Fibroblast of lung (primary cell): ENCODE data around the gene SEPHS2. TPM values are rescaled to one million over a fixed set of nuclear protein-coding genes. Genes with fewer than 3 reads are reported as not detected.
A peak's percentile ranks its signal among the peaks of the same experiment; 100 is the strongest.

Source experiments
- DNase-seq, 2 donors: peaks; one replicate each; pipeline versions ENCODE4 v3.0.0 to v3.0.0-alpha.2; 2010; ENCODE audit warnings: low read depth in 2 of 2
- H2AFZ ChIP-seq: 2 replicates; pipeline ENCODE4 v1.5.1; 2012; ENCODE audit warnings: low read length, control low read depth, inconsistent platforms
- H3K27ac ChIP-seq: 2 replicates; pipeline ENCODE4 v1.5.1; 2011; ENCODE audit warnings: low read length, control low read depth; ENCODE audit not compliant: insufficient read depth
- H3K27me3 ChIP-seq: 2 replicates; pipeline ENCODE4 v1.5.1; 2011; ENCODE audit warnings: mild to moderate bottlenecking, low read length; ENCODE audit not compliant: control insufficient read depth, insufficient read depth
- H3K36me3 ChIP-seq: 2 replicates; pipeline ENCODE4 v1.5.1; 2011; ENCODE audit warnings: low read length; ENCODE audit not compliant: control insufficient read depth, insufficient read depth
- H3K4me1 ChIP-seq: 2 replicates; pipeline ENCODE4 v1.5.1; 2011; ENCODE audit warnings: low read length; ENCODE audit not compliant: control insufficient read depth, insufficient read depth; ENCODE audit errors: extremely low read depth
- H3K4me2 ChIP-seq: 2 replicates; pipeline ENCODE4 v1.5.1; 2011; ENCODE audit warnings: low read length, control low read depth; ENCODE audit not compliant: insufficient read depth; ENCODE audit errors: extremely low read depth
- H3K4me3 ChIP-seq, 4 experiments: fragments of 200-600 bp in 1 of 4; sonication (generic) in 1 of 4; replicated peaks in 1 of 4; 2 replicates each; pipeline ENCODE4 v1.5.1; 2011 to 2016; ENCODE audit warnings: low read length in 4 of 4, low read depth in 3 of 4, mild to moderate bottlenecking in 3 of 4, control low read depth in 2 of 4, inconsistent platforms in 1 of 4, mixed read lengths in 1 of 4; ENCODE audit not compliant: insufficient read depth in 1 of 4; ENCODE audit errors: control extremely low read depth in 1 of 4
- H3K79me2 ChIP-seq: 2 replicates; pipeline ENCODE4 v1.5.1; 2012; ENCODE audit warnings: mild to moderate bottlenecking, low read length, inconsistent platforms; ENCODE audit not compliant: control insufficient read depth, insufficient read depth
- H3K9ac ChIP-seq: 2 replicates; pipeline ENCODE4 v1.5.1; 2011; ENCODE audit warnings: mild to moderate bottlenecking, low read length, control low read depth; ENCODE audit not compliant: insufficient read depth
- H3K9me3 ChIP-seq: 2 replicates; pipeline ENCODE4 v1.5.1; 2012; ENCODE audit warnings: low read depth, low read length; ENCODE audit not compliant: control insufficient read depth, insufficient read depth
- H4K20me1 ChIP-seq: 2 replicates; pipeline ENCODE4 v1.5.1; 2011; ENCODE audit warnings: low read length; ENCODE audit not compliant: control insufficient read depth, insufficient read depth; ENCODE audit errors: extremely low read depth
- CTCF ChIP-seq, 2 donors: IDR thresholded peaks in 1 of 2; conservative IDR thresholded peaks in 1 of 2; 1 replicate in 1 of 2; 2 replicates in 1 of 2; pipeline ENCODE4 v1.5.1; 2011 to 2012; ENCODE audit warnings: low read length in 2 of 2, control low read depth in 1 of 2, inconsistent platforms in 1 of 2, low read depth in 1 of 2, mild to moderate bottlenecking in 1 of 2
- EZH2 ChIP-seq: IDR thresholded peaks from 2 replicates; pipeline ENCODE4 v1.5.1; 2012; ENCODE audit warnings: low read length, control low read depth, mild to moderate bottlenecking; ENCODE audit errors: missing control alignments
- polyA plus RNA-seq, 2 donors: library from polyadenylated mRNA; depleted of rRNA in 1 of 2; stranded (reverse) in 1 of 2; unstranded in 1 of 2; fragments of >200 nt; gene quantifications; 2 replicates each; pipeline ENCODE4 v1.2.1, GENCODE V29; 2011 to 2012; ENCODE audit warnings: missing spikeins in 1 of 2
- total RNA-seq: library from RNA; depleted of rRNA; stranded (reverse); fragments of >200 nt; gene quantifications from 2 replicates; pipeline ENCODE4 v1.2.1, GENCODE V29; 2014

SEPHS2 gene
- total and polyA plus RNA-seq, 2 donors (not counting 1 experiment from before 2014, with no cell fraction given) = 26.6 to 41.8 TPM

- no peak overlapping the region for H3K4me3 ChIP-seq
- no peaks in the 10 kb centered on the region for H3K9me3 ChIP-seq
- no peaks in the 10 kb centered on the region for H3K36me3 ChIP-seq
- H3K9ac ChIP-seq = no peak overlapping the region
- peaks cover 3% of the 10 kb centered on the region for H3K4me1 ChIP-seq
- H3K27me3 ChIP-seq = peaks cover under 1% of the 10 kb centered on the region
- no peak overlapping the region for H2AFZ ChIP-seq
- TF ChIP-seq EZH2 (no peak), CTCF (conservative IDR thresholded peaks at IDR 0.05 in 1 of 2, IDR thresholded peaks at IDR 0.05 in 1 of 2; ENCODE audit: low read depth in 1 of 2, low read length in 2 of 2) (no peak)
- H3K79me2 ChIP-seq = no peaks in the 10 kb centered on the region
- no peaks in the 10 kb centered on the region for H4K20me1 ChIP-seq
- H3K27ac ChIP-seq = no peak overlapping the region
- no peak overlapping the region for H3K4me2 ChIP-seq
- DNase-seq = no peak
Measured at GRCh38 chr16:30488764-30489605, 43.3 kb upstream of the SEPHS2 start.

GRCh38 chr16:30485818-30486436 is 40.3 kb upstream of the SEPHS2 start:
- Histone ChIP-seq H3K9me3 (no peaks in the 10 kb centered on the region), H3K79me2 (no peaks in the 10 kb centered on the region), H3K4me2 (no peak overlapping the region), H3K4me3 (no peak overlapping the region), H4K20me1 (no peaks in the 10 kb centered on the region), H3K27ac (no peak overlapping the region), H3K4me1 (no peaks in the 10 kb centered on the region), H3K27me3 (no peaks in the 10 kb centered on the region), H2AFZ (no peak overlapping the region), H3K9ac (no peak overlapping the region), H3K36me3 (no peaks in the 10 kb centered on the region)
- peak; percentile 4 to 37 for DNase-seq
- no peak for TF ChIP-seq CTCF (conservative IDR thresholded peaks at IDR 0.05 in 1 of 2, IDR thresholded peaks at IDR 0.05 in 1 of 2; ENCODE audit: low read depth in 1 of 2, low read length in 2 of 2)
- no peak for TF ChIP-seq EZH2

GRCh38 chr16:30484887-30485286 is 39.2 kb upstream of the SEPHS2 start:
- Histone ChIP-seq H3K27me3 (no peaks in the 10 kb centered on the region), H3K4me2 (no peak overlapping the region), H4K20me1 (no peaks in the 10 kb centered on the region), H3K4me1 (no peaks in the 10 kb centered on the region), H3K9me3 (no peaks in the 10 kb centered on the region), H3K9ac (no peak overlapping the region), H2AFZ (no peak overlapping the region), H3K79me2 (no peaks in the 10 kb centered on the region), H3K36me3 (no peaks in the 10 kb centered on the region), H3K4me3 (no peak overlapping the region), H3K27ac (no peak overlapping the region)
- TF ChIP-seq EZH2 = no peak
- no peak for TF ChIP-seq CTCF (conservative IDR thresholded peaks at IDR 0.05 in 1 of 2, IDR thresholded peaks at IDR 0.05 in 1 of 2; ENCODE audit: low read depth in 1 of 2, low read length in 2 of 2)
- DNase-seq = no peak
